GM10266 (cell line): ENCODE data around the gene CAMKMT.

Experiments used
- DNase-seq: peaks from one replicate; pipeline ENCODE4 v3.0.0; 2012; ENCODE audit errors: extremely low spot score
- TF ChIP-seq, protein P1 (sequence below): IDR thresholded peaks from 2 replicates; pipeline ENCODE4 v1.5.1; 2012; ENCODE audit warnings: mild to moderate bottlenecking, low read depth; ENCODE audit not compliant: control insufficient read depth, insufficient read depth; ENCODE audit errors: missing control alignments

Gene CAMKMT

DNA sequence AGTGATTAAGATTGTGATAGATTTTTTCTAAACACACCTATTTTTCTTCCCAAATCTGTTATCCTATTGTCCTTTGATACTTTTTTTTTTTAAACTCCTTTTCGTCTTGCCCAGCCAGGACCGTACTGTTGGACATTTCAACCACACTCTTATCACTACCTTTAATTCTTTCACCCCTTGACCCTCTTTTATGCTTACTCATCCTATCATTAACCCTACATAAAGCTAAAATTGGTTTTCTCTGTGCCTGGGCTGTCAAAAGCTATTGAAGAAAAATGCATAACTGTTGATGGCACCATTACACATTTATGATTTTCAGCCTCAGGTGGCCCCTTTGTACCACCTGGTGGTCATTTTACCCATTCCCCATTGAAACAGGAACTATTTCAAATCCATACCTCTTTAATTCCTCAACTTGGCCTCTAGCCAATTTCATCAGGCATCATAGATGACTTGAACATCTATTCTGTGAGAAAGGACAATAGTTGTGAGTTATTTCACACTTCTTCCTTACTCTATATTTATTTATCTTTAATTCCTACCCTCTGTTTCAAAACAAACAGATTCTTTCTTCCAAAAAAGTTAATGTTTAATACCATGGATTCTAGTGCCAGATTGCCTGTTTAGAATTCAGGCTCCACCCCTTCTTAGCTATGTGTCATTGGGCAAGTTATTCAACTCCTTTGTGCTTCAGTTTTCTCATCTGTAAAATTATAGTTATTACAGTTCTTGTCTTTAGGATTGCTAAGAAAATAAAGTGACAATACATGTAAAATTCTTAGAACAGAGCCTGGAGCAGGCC, 258.6 kb downstream of the CAMKMT start:
- TF ChIP-seq, protein P1, sequence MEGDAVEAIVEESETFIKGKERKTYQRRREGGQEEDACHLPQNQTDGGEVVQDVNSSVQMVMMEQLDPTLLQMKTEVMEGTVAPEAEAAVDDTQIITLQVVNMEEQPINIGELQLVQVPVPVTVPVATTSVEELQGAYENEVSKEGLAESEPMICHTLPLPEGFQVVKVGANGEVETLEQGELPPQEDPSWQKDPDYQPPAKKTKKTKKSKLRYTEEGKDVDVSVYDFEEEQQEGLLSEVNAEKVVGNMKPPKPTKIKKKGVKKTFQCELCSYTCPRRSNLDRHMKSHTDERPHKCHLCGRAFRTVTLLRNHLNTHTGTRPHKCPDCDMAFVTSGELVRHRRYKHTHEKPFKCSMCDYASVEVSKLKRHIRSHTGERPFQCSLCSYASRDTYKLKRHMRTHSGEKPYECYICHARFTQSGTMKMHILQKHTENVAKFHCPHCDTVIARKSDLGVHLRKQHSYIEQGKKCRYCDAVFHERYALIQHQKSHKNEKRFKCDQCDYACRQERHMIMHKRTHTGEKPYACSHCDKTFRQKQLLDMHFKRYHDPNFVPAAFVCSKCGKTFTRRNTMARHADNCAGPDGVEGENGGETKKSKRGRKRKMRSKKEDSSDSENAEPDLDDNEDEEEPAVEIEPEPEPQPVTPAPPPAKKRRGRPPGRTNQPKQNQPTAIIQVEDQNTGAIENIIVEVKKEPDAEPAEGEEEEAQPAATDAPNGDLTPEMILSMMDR, result no peak
- no peak for DNase-seq

DNA sequence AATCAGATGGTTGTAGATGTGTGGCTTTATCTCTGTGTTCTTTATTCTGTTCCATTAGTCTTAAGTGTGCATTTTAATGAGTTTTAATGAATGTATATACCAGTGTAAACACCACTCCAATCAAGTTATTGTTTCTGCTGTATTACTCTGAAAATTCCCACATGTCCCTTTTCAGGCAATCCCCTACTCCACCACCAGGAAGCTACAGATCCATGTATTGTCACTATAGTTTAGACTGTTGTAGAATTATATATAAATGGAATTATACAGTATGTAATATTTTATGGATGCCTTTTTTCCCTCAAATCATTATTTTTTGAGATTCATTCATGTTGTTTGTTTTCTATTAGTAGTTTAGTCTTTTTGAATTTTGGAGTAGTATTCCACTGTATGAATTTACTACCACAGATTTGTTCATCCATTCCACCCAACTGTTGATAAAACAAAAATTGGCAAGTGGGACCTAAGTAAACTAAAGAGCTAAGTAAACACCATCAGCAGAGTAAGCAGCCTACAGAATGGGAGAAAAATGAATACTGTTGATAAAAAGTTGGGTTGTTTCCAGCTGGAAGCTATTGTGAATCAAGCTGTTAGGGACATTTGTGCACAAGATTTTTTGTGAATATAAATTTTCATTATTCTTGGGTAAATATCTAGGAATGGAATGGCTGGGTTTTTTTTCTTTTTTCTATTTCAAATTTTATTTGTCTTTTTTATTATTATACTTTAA, 262.0 kb downstream of the CAMKMT start:
- no peak for DNase-seq
- TF ChIP-seq, protein P1, result no peak

DNA sequence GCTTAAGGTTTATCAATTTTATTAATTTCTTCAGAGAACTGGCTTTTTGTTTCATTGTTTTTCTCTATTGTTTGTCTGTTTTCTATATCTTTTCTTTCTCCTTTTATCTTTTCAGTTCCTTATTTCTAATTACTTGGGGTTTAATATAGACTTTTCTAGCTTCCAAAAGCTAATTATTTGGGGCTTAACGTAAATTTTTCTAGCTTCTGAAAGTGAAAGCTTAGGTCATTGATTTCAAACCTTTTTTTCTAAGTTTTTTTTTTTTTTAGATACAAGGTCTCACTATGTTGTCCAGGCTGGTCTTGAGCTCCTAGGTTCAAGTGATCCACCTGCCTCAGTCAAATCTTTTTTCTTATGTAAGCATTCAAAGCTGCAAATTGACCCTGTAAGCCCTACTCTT, 266.6 kb downstream of the CAMKMT start:
- no peak for DNase-seq
- TF ChIP-seq, protein P1, result no peak

DNA sequence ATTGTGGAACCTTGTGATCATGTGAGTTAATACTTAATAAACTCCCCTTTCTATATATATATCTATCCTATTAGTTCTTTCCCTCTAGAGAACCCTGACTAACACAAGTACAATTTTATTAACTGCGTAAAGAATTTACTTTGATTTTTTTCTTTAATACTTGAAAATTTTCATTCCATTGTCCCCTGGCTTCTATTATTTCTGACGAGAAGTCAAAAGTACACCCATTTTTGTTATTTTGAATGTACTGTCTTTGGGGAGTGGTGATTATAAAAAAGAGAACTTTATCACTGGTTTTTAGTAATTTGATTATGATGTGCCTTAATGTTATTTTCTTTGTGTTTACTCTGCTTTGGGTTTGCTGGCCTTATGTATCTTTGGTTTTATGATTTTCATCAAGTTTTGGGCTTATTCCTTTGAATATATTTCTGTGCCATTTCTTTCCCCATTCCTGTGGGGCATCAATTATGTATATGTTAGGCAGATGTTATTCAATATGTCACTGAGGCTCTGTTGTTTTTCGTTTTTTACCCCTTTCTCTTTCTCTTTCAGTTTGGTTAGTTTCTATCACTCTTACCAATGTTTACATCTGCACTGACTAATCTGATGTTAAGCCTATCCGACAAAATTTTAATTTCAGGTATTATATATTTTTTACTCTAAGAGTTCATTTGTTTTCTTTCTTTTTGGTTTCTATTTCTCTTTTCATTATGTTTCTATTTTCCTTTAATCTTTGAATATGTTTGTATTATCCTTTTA, 271.4 kb downstream of the CAMKMT start:
- TF ChIP-seq, protein P1, result no peak

DNA sequence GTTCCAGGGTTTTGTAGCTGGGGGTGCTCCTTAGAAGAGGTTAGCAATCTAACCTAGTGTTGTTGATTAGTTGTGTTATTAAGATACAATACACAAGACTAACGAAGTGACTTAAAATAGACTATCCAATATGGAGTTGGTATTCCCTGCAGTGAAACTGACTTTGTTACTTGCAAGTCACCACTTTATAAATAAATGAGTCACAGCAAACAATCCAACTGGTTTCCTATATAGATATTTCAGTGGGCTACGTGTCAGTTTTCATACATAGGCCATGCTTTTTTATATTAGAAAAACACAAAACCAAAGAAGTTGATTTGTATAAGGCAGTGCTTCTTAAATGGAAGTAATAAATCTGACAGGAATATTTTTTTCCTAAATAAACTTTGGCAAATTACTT, 274.0 kb downstream of the CAMKMT start:
- TF ChIP-seq, protein P1, result no peak
- DNase-seq, result no peak

More for the DNA sequence above, 271.4 kb downstream of the CAMKMT start:
- DNase-seq, result no peak

DNA sequence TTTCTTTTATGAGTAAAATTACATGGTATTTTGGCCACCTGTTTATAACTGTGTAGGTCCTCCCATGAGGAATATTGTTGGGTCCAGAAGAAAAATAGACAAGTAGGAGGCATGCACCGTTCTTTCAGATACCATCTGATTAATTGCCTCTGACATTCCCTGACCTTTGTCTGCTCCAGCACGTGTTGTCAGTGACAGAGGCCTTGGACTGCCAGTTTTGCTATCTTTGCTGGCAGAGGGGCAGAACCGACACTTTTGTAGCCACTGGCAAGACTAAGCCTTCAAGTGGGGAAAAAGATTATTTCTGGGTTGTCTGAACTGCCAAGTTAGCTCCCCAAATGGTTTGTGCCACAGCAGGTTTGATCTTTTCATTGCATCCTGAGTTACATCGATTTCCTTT, 276.9 kb downstream of the CAMKMT start:
- TF ChIP-seq, protein P1, result no peak
- no peak for DNase-seq

DNA sequence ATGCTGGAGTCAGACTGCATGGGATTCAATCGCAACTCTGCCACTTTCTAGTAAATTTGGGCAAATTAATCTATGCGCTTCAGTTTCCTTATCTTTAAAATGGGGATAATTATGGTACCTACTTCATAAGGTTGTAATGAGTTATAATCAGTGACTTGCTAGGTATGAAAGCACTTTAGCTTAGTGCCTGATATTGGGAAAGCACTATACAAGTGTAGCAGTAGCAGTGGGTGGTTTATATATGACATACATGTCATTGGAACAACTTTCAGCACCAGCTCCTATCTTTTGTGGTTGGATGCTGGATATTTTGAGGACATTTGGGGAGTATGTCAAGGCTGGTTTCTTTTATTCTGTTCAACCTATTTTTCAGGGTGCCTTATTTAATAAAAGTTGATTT, 277.7 kb downstream of the CAMKMT start:
- no peak for DNase-seq
- TF ChIP-seq, protein P1, result no peak
